ENCODE measurements around the gene SKI.
A peak's percentile ranks its signal among the peaks of the same experiment; 100 is the strongest.

The SKI gene

GRCh38 chr1:2209400-2210083 is 18.6 kb upstream of the SKI start:
- no peak for DNase-seq (ENCODE audit: low read depth)

GRCh38 chr1:2210084-2210653 is 17.9 kb upstream of the SKI start:
- no peak for DNase-seq (ENCODE audit: low read depth)

GRCh38 chr1:2210786-2211185 is 17.3 kb upstream of the SKI start:
- DNase-seq (ENCODE audit: low read depth) = no peak

- DNase-seq (ENCODE audit: low read depth) = no peak
These were observed 15.9 kb upstream of the SKI start for GRCh38 chr1:2212274-2212531.

- peak; percentile 48 for DNase-seq (ENCODE audit: low read depth)
These were observed 15.3 kb upstream of the SKI start for GRCh38 chr1:2212532-2213491.

- no peak for DNase-seq (ENCODE audit: low read depth)
These were observed 14.3 kb upstream of the SKI start for GRCh38 chr1:2213576-2214505.

GRCh38 chr1:2214541-2215241 is 13.4 kb upstream of the SKI start:
- DNase-seq (ENCODE audit: low read depth) = no peak

- no peak for DNase-seq (ENCODE audit: low read depth)
These were observed 12.8 kb upstream of the SKI start for GRCh38 chr1:2215329-2215728.

- DNase-seq (ENCODE audit: low read depth) = no peak
These were observed 12.0 kb upstream of the SKI start for GRCh38 chr1:2215909-2216766.

GRCh38 chr1:2216767-2217058 is 11.4 kb upstream of the SKI start:
- no peak for DNase-seq (ENCODE audit: low read depth)

GRCh38 chr1:2221271-2221670 is 6.8 kb upstream of the SKI start:
- DNase-seq (ENCODE audit: low read depth) = no peak

GRCh38 chr1:2224170-2224584 is 3.9 kb upstream of the SKI start:
- DNase-seq (ENCODE audit: low read depth) = no peak

- no peak for DNase-seq (ENCODE audit: low read depth)
These were observed 3.3 kb upstream of the SKI start for GRCh38 chr1:2224631-2225428.

- no peak for DNase-seq (ENCODE audit: low read depth)
These were observed 1.4 kb upstream of the SKI start for GRCh38 chr1:2226525-2227345.

GRCh38 chr1:2227346-2228156 is 568 bp upstream of the SKI start:
- peak; percentile 87 for DNase-seq (ENCODE audit: low read depth)

- peak; percentile 29 for DNase-seq (ENCODE audit: low read depth)
These were observed 546 bp downstream of the SKI start for GRCh38 chr1:2228694-2229036.

GRCh38 chr1:2229037-2229864 is 1.1 kb downstream of the SKI start:
- DNase-seq (ENCODE audit: low read depth) = no peak

Measured in T follicular helper cell (primary cell).